GM23338 (cell line): ENCODE measurements around the gene TCEANC. TPM values are rescaled to one million over a fixed set of nuclear protein-coding genes. Genes with fewer than 3 reads are reported as not detected.
"Not testable (repeated sequence)": the region's sequence is repeated elsewhere in the genome, so short reads cannot be mapped to it uniquely, and the experiment has no call there.

ENCODE experiments used
- ATAC-seq: fragments of 200-7000 bp; cut with Tn5 transposase; 3 replicates; pipeline ENCODE4 v1.9.1; 2020
- DNase-seq: peaks from one replicate; pipeline ENCODE4 v3.0.0-alpha.2; 2015; ENCODE audit warnings: low spot score
- H2AFZ ChIP-seq: fragments of 200-600 bp; sonication (generic); 2 replicates; pipeline ENCODE4 v1.8.0; 2016; ENCODE audit warnings: antibody characterized with exemption, mild to moderate bottlenecking, moderate library complexity
- H3F3A ChIP-seq: fragments of 200-600 bp; sonication (generic); replicated peaks from 2 replicates; pipeline ENCODE4 v1.8.0; 2017; ENCODE audit warnings: antibody characterized with exemption, mixed run types, low read depth
- H3K27ac ChIP-seq: fragments of 200-600 bp; sonication (generic); 2 replicates; pipeline ENCODE4 v1.6.1; 2016; ENCODE audit warnings: low read depth
- H3K27me3 ChIP-seq: fragments of 200-600 bp; sonication (generic); 2 replicates; pipeline ENCODE4 v1.8.0; 2016; ENCODE audit warnings: mild to moderate bottlenecking, mixed run types, moderate library complexity; ENCODE audit not compliant: insufficient read depth
- H3K36me3 ChIP-seq: fragments of 200-600 bp; sonication (generic); 2 replicates; pipeline ENCODE4 v1.8.0; 2016; ENCODE audit warnings: mild to moderate bottlenecking; ENCODE audit not compliant: insufficient read depth
- H3K4me1 ChIP-seq: fragments of 200-600 bp; sonication (generic); 2 replicates; pipeline ENCODE4 v1.8.0; 2016; ENCODE audit warnings: mild to moderate bottlenecking, moderate library complexity; ENCODE audit not compliant: insufficient read depth
- H3K4me2 ChIP-seq: fragments of 200-600 bp; sonication (generic); 2 replicates; pipeline ENCODE4 v1.7.1; 2017; ENCODE audit warnings: mixed run types
- H3K4me3 ChIP-seq: fragments of 200-600 bp; sonication (generic); 2 replicates; pipeline ENCODE4 v1.6.1; 2016; ENCODE audit warnings: mixed run types
- H3K79me2 ChIP-seq: fragments of 200-600 bp; sonication (generic); replicated peaks from 2 replicates; pipeline ENCODE4 v1.8.0; 2017; ENCODE audit warnings: mild to moderate bottlenecking; ENCODE audit not compliant: insufficient read depth
- H3K9me2 ChIP-seq: fragments of 200-600 bp; sonication (generic); 2 replicates; pipeline ENCODE4 v1.8.0; 2017; ENCODE audit not compliant: insufficient read depth
- H4K20me1 ChIP-seq: fragments of 200-600 bp; sonication (generic); replicated peaks from 2 replicates; pipeline ENCODE4 v1.8.0; 2017; ENCODE audit warnings: mild to moderate bottlenecking; ENCODE audit not compliant: insufficient read depth
- H3K27ac Mint-ChIP-seq: 2 replicates; pipeline ENCODE4 v1.8.0; 2020; ENCODE audit warnings: inconsistent platforms, mild to moderate bottlenecking, moderate library complexity, mixed read lengths
- H3K27me3 Mint-ChIP-seq: 3 replicates; pipeline ENCODE4 v1.8.0; 2022; ENCODE audit warnings: low read depth, mild to moderate bottlenecking, moderate library complexity, mixed read lengths, inconsistent platforms; ENCODE audit not compliant: insufficient read depth, poor library complexity
- H3K36me3 Mint-ChIP-seq: 3 replicates; pipeline ENCODE4 v1.8.0; 2021; ENCODE audit warnings: low read depth, mild to moderate bottlenecking, inconsistent platforms, moderate library complexity, mixed read lengths
- H3K4me1 Mint-ChIP-seq: 3 replicates; pipeline ENCODE4 v1.8.0; 2020; ENCODE audit warnings: mild to moderate bottlenecking, inconsistent platforms, mixed read lengths
- H3K4me3 Mint-ChIP-seq: 3 replicates; pipeline ENCODE4 v1.8.0; 2021; ENCODE audit warnings: moderate library complexity, mild to moderate bottlenecking, inconsistent platforms, mixed read lengths
- H3K9me3 Mint-ChIP-seq: 3 replicates; pipeline ENCODE4 v1.8.0; 2020; ENCODE audit warnings: moderate library complexity, mild to moderate bottlenecking, inconsistent platforms, mixed read lengths
- CREB1 ChIP-seq: fragments of 250-450 bp; sonication (Bioruptor Pico); IDR thresholded peaks from 2 replicates; pipeline ENCODE4 v1.5.0; 2020; ENCODE audit warnings: low read depth, mild to moderate bottlenecking, moderate library complexity
- EZH2 ChIP-seq: fragments of 200-600 bp; sonication (generic); IDR thresholded peaks from one replicate; pipeline ENCODE4 v1.8.0; 2017; ENCODE audit warnings: antibody characterized with exemption, mild to moderate bottlenecking, low read depth; ENCODE audit not compliant: unreplicated experiment
- EZH2phosphoT487 ChIP-seq: fragments of 200-600 bp; sonication (generic); IDR thresholded peaks from one replicate; pipeline ENCODE4 v1.8.1; 2018; ENCODE audit warnings: antibody characterized with exemption; ENCODE audit not compliant: unreplicated experiment
- JUNB ChIP-seq: IDR thresholded peaks from one replicate; pipeline ENCODE4 v1.6.1; 2016; ENCODE audit warnings: antibody characterized with exemption; ENCODE audit not compliant: unreplicated experiment
- NANOG ChIP-seq: IDR thresholded peaks from 2 replicates; pipeline ENCODE4 v1.6.1; 2016; ENCODE audit warnings: antibody characterized with exemption, borderline replicate concordance
- POLR2AphosphoS5 ChIP-seq: IDR thresholded peaks from 2 replicates; pipeline ENCODE4 v1.6.1; 2016; ENCODE audit warnings: antibody characterized with exemption, low read depth
- REST ChIP-seq: IDR thresholded peaks from one replicate; pipeline ENCODE4 v1.6.1; 2018; ENCODE audit warnings: antibody characterized with exemption; ENCODE audit not compliant: unreplicated experiment
- STAT1 ChIP-seq: IDR thresholded peaks from one replicate; pipeline ENCODE4 v1.6.1; 2016; ENCODE audit warnings: antibody characterized with exemption; ENCODE audit not compliant: unreplicated experiment
- ZNF114 ChIP-seq: fragments of 250-450 bp; sonication (Bioruptor Pico); IDR thresholded peaks from 2 replicates; pipeline ENCODE4 v1.5.0; 2020; ENCODE audit warnings: mild to moderate bottlenecking, moderate library complexity
- ZNF331 ChIP-seq: fragments of 250-450 bp; sonication (Bioruptor Pico); IDR thresholded peaks from 2 replicates; pipeline ENCODE4 v1.5.0; 2020; ENCODE audit warnings: low read depth, mild to moderate bottlenecking, moderate library complexity
- polyA plus RNA-seq: library from polyadenylated mRNA; unstranded; fragments of >200 nt; fragmentation: Nextera tagmentation; extraction: Ambion mirVana; gene quantifications from 2 replicates; pipeline ENCODE4 v1.2.1, GENCODE V29; 2016
- total RNA-seq: library from RNA; depleted of rRNA; stranded (reverse); fragments of >200 nt; shearing (Covaris generic); gene quantifications from 2 replicates; pipeline ENCODE4 v1.2.3, GENCODE V29; 2014

Gene TCEANC
- total and polyA plus RNA-seq, 2 experiments from 2014 or later: 1.2 to 2.5 TPM

- H4K20me1 ChIP-seq: no peaks in the 10 kb centered on the region
- no peak overlapping the region for H3K4me2 ChIP-seq
- H3K36me3 ChIP-seq: no peaks in the 10 kb centered on the region
- no peaks in the 10 kb centered on the region for H3K27me3 Mint-ChIP-seq
- H3K9me2 ChIP-seq: no peaks in the 10 kb centered on the region
- DNase-seq (no peak), ATAC-seq (no peak)
- H3K27me3 ChIP-seq: no peaks in the 10 kb centered on the region
- H3F3A ChIP-seq: no peaks in the 10 kb centered on the region
- no peaks in the 10 kb centered on the region for H3K4me1 Mint-ChIP-seq
- no peaks in the 10 kb centered on the region for H3K9me3 Mint-ChIP-seq
- H3K27ac Mint-ChIP-seq: no peak overlapping the region
- TF ChIP-seq ZNF331: no peak
- TF ChIP-seq CREB1 (CRISPR knock-in tag): no peak
- no peak for TF ChIP-seq EZH2phosphoT487
- no peak for TF ChIP-seq POLR2AphosphoS5
- no peak for TF ChIP-seq EZH2
- no peak for TF ChIP-seq ZNF114 (CRISPR knock-in tag)
- TF ChIP-seq REST: no peak
- TF ChIP-seq NANOG: no peak
- no peaks in the 10 kb centered on the region for H3K36me3 Mint-ChIP-seq
- H3K4me3 ChIP-seq: no peak overlapping the region
- H3K4me3 Mint-ChIP-seq: no peak overlapping the region
- no peak overlapping the region for H2AFZ ChIP-seq
- H3K79me2 ChIP-seq: no peaks in the 10 kb centered on the region
- no peaks in the 10 kb centered on the region for H3K4me1 ChIP-seq
- H3K27ac ChIP-seq: no peak overlapping the region
These were observed 20.1 kb downstream of the TCEANC start for GRCh38 chrX:13673016-13673415.

GRCh38 chrX:13676885-13677284 lies 23.9 kb downstream of the TCEANC start:
- no peaks in the 10 kb centered on the region for H3K9me2 ChIP-seq
- Mint-ChIP-seq H3K27ac (no peak overlapping the region), H3K4me3 (no peak overlapping the region), H3K4me1 (no peaks in the 10 kb centered on the region), H3K36me3 (no peaks in the 10 kb centered on the region), H3K9me3 (no peaks in the 10 kb centered on the region; the same call in 2 of the 3 replicates), H3K27me3 (no peaks in the 10 kb centered on the region)
- no peak overlapping the region for H3K4me2 ChIP-seq
- DNase-seq: no peak
- H3K27ac ChIP-seq: no peak overlapping the region
- H3K4me1 ChIP-seq: no peaks in the 10 kb centered on the region
- H3K4me3 ChIP-seq: no peak overlapping the region
- no peaks in the 10 kb centered on the region for H3K79me2 ChIP-seq
- H3F3A ChIP-seq: no peaks in the 10 kb centered on the region
- H2AFZ ChIP-seq: no peak overlapping the region
- no peaks in the 10 kb centered on the region for H3K36me3 ChIP-seq
- no peaks in the 10 kb centered on the region for H3K27me3 ChIP-seq
- no peaks in the 10 kb centered on the region for H4K20me1 ChIP-seq
- no peak for ATAC-seq
- no peak for TF ChIP-seq ZNF114 (CRISPR knock-in tag)
- TF ChIP-seq NANOG: no peak
- no peak for TF ChIP-seq STAT1
- TF ChIP-seq EZH2phosphoT487: no peak
- TF ChIP-seq JUNB: no peak

DNA sequence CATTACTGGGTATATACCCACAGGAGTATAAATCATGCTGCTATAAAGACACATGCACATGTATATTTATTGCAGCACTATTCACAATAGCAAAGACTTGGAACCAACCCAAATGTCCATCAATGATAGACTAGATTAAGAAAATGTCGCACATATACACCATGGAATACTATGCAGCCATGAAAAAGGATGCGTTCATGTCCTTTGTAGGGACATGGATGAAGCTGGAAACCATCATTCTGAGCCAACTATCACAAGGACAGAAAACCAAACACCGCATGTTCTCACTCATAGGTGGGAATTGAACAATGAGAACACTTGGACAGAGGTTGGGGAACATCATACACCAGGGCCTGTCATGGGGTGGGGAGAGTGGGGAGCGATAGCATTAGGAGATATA lies 26.8 kb downstream of the TCEANC start:
- H3K36me3 Mint-ChIP-seq, H3K4me1 Mint-ChIP-seq, H3K9me2 ChIP-seq, H3K27me3 ChIP-seq, H3F3A ChIP-seq, H3K27me3 Mint-ChIP-seq, ATAC-seq, H3K36me3 ChIP-seq, H2AFZ ChIP-seq, H3K4me2 ChIP-seq, H3K4me1 ChIP-seq, H3K9me3 Mint-ChIP-seq, H3K4me3 Mint-ChIP-seq, H3K27ac Mint-ChIP-seq, H4K20me1 ChIP-seq, H3K79me2 ChIP-seq, H3K27ac ChIP-seq, H3K4me3 ChIP-seq, DNase-seq: not testable (repeated sequence)
